Activated CD8-positive, alpha-beta T cell treated with anti-CD3 and anti-CD28 coated beads for 36 hours (primary cell): ENCODE measurements around the gene PHKB. TPM values are rescaled to one million over a fixed set of nuclear protein-coding genes. Genes with fewer than 3 reads are reported as not detected.

ENCODE experiments used
- ATAC-seq: fragments of 200-7000 bp; cut with Tn5 transposase; one replicate; pipeline ENCODE4 v1.10.0; 2021; ENCODE audit warnings: mild to moderate bottlenecking, moderate library complexity
- CTCF ChIA-PET: fragments of 350-600 bp; sonication (Branson Sonifier 250); formaldehyde crosslinking; loops from one replicate; lab custom pipeline; 2021; ENCODE audit warnings: antibody characterized with exemption; lab: Charles Lee
- POLR2A ChIA-PET: fragments of 350-600 bp; sonication (Branson Sonifier 250); formaldehyde crosslinking; loops from one replicate; lab custom pipeline; 2021; ENCODE audit warnings: antibody characterized with exemption; lab: Charles Lee
- DNase-seq: peaks from one replicate; pipeline ENCODE4 v3.0.0-alpha.2; 2020
- H3K27ac Mint-ChIP-seq: one replicate; pipeline ENCODE4 v1.8.0; 2021; ENCODE audit warnings: mild to moderate bottlenecking, mixed read lengths
- H3K27me3 Mint-ChIP-seq: one replicate; pipeline ENCODE4 v1.8.0; 2021; ENCODE audit warnings: mixed read lengths
- H3K36me3 Mint-ChIP-seq: one replicate; pipeline ENCODE4 v1.8.0; 2021; ENCODE audit warnings: low read depth, mixed read lengths
- H3K4me1 Mint-ChIP-seq: one replicate; pipeline ENCODE4 v1.8.0; 2021; ENCODE audit warnings: low read depth, mixed read lengths
- H3K4me3 Mint-ChIP-seq: one replicate; pipeline ENCODE4 v1.8.0; 2021; ENCODE audit warnings: mild to moderate bottlenecking, moderate library complexity, mixed read lengths
- H3K9me3 Mint-ChIP-seq: one replicate; pipeline ENCODE4 v1.8.0; 2021; ENCODE audit warnings: mixed read lengths
- intact Hi-C: fragments of 100-400 bp; cut with micrococcal nuclease; formaldehyde crosslinking; loops from one replicate; pipeline ENCODE4 v1.10.0; 2022
- total RNA-seq, 2 experiments: library from RNA; stranded (reverse); gene quantifications; one replicate each; pipeline ENCODE4 v1.2.3, GENCODE V29; 2021
- TF ChIP-seq, protein P1 (sequence below): fragments of 200-600 bp; IDR thresholded peaks from one replicate; pipeline ENCODE4 v1.8.0; 2022; ENCODE audit warnings: antibody characterized with exemption, mild to moderate bottlenecking

PHKB gene
- total RNA-seq, 2 experiments from 2014 or later: 20.2 to 23.1 TPM

DNA sequence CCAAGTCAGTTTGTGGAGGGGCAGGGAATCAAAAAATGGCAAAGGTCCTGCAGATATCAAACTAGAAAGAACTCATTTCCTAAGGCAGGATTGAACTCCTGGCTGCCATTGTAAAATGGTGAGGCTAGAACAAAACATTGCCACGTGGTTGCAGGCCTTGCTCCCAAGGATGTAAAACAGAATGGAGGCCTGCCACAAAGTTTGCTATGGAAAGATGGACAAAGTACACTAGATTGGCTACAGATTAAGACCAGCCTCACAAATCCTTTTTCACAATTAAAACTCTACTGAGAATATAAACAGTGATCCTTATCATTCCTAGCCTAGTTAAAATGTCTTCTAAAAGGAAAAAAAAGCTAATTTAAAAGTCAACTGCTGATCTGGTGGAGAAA lies 30.9 kb downstream of the PHKB start:
- no peaks in the 10 kb centered on the region for H3K27me3 Mint-ChIP-seq
- H3K9me3 Mint-ChIP-seq: peaks cover 22% of the 10 kb centered on the region
- TF ChIP-seq, protein P1, sequence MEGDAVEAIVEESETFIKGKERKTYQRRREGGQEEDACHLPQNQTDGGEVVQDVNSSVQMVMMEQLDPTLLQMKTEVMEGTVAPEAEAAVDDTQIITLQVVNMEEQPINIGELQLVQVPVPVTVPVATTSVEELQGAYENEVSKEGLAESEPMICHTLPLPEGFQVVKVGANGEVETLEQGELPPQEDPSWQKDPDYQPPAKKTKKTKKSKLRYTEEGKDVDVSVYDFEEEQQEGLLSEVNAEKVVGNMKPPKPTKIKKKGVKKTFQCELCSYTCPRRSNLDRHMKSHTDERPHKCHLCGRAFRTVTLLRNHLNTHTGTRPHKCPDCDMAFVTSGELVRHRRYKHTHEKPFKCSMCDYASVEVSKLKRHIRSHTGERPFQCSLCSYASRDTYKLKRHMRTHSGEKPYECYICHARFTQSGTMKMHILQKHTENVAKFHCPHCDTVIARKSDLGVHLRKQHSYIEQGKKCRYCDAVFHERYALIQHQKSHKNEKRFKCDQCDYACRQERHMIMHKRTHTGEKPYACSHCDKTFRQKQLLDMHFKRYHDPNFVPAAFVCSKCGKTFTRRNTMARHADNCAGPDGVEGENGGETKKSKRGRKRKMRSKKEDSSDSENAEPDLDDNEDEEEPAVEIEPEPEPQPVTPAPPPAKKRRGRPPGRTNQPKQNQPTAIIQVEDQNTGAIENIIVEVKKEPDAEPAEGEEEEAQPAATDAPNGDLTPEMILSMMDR: no peak
- CTCF ChIA-PET: no interaction called here
- peaks cover 35% of the 10 kb centered on the region for H3K36me3 Mint-ChIP-seq
- intact Hi-C loops: no loop called here
- no peak for ATAC-seq
- H3K4me1 Mint-ChIP-seq: peaks cover 32% of the 10 kb centered on the region
- DNase-seq: no peak
- POLR2A ChIA-PET: interaction anchor here (0.7 kb wide), 1 partner anchor 29 kb away, joined by 3 read pairs; no protein-coding TSS in a partner anchor
- peak overlapping the region; percentile 52 for H3K27ac Mint-ChIP-seq
- H3K4me3 Mint-ChIP-seq: peak overlapping the region; percentile 45

DNA sequence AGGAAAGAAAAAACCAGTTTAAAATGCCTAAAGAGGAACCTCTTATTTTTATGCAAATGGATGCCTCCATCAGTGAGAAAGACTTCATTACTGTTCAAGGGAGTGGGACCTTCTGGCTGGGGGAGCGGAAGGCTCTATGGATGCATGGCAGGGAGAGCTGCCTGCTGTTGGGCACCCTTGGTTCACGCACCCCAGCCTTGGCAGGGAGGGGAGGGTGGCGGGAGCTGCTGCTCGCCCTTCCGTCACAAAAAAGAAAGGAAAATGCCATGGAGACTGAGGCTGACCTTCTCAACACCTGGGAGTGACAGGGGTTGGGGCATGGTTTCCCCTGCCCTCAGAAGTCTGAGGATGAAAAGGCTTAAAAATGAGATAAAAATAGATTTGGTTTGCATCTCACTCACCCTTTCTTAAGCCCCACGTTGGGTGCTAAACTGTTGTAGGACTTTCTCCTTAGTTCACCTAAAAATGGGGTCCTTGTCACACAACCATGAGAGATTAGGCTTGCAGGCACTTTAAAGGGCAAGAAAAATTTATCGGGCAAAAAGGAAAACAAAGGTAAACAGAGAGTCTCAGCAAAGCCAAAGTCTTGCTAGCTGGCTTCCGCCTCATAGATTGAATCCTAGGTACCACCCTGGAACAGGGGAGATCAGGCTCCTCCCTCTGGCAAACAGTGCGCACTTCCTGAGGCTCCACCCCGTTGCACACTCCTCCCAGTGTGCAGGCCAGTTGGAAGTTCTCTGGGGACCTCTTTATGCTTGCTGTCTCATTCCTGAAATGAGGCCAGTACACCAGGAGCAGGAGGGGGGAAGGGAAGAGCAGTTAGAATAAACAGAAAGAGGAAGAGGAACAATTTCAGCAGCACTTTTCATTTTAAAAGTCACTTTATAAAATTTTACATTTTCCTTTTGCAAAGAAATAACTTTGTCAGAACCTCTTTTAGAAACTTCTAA lies 31.6 kb downstream of the PHKB start:
- CTCF ChIA-PET: interaction anchor here (1.2 to 1.7 kb wide), 2 partner anchors 349 to 351 kb away, joined by 3 to 4 read pairs; partner anchors contain the start of gene NETO2
- peaks cover 22% of the 10 kb centered on the region for H3K9me3 Mint-ChIP-seq
- intact Hi-C loops: no loop called here
- DNase-seq: peak; percentile 28
- peak overlapping the region; percentile 45 for H3K4me3 Mint-ChIP-seq
- H3K27me3 Mint-ChIP-seq: no peaks in the 10 kb centered on the region
- ATAC-seq: peak; percentile 85
- POLR2A ChIA-PET: interaction anchor here (0.6 kb wide), 1 partner anchor 37 kb away, joined by 3 read pairs; no protein-coding TSS in a partner anchor
- TF ChIP-seq, protein P1: no peak
- H3K27ac Mint-ChIP-seq: peak overlapping the region; percentile 90
- H3K4me1 Mint-ChIP-seq: peaks cover 32% of the 10 kb centered on the region
- H3K36me3 Mint-ChIP-seq: peaks cover 31% of the 10 kb centered on the region

DNA sequence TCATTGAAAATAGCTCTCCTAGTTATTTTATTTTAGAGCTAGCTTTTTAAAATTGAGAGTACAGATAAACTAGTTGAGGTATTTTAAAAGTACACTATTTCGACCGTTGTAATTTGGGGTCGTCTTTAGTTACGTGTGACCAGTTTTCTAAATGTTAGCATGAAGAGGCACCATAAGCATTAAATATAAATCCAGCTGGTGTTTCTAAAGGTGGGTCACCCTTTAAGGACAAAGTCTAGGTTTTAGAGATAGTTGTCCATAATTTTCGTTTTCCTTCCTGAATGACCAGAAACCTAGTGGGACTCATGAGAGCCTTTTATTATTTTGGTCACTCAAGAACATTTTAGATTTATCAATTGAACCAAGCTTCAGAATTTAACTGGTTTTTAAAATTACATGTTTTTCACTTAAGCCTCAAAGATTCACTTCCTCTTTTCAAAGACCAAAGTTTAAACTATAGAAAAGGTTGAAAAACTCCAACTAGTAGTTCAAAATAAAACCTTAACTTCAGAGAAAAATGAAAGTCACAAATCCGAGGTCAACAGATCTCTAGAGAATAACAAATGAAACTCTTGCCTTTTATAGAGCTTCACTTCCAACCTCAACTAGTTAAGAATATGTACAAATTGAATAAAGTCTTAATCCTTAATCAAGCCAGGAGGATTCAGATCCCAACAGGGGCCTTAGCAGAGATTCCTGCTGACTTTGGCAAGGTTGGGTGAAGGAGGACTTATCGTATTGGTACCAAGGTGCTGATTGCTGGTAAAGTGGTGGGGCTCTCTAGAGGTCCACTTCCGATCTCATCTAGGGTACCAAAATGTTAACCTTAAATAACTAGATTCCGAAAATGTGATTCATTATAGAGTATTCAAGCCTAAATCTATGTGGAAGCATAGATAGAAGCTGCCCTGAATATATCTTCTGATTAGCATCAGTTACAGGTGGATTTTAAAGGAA lies 32.5 kb downstream of the PHKB start:
- ChIA-PET CTCF (interaction anchor here (1.2 to 1.7 kb wide), 2 partner anchors 350 to 352 kb away, joined by 3 to 4 read pairs; partner anchors contain the start of gene NETO2), POLR2A (no interaction called here)
- no peak for DNase-seq
- Mint-ChIP-seq H3K36me3 (peaks cover 29% of the 10 kb centered on the region), H3K4me1 (peaks cover 32% of the 10 kb centered on the region), H3K27me3 (no peaks in the 10 kb centered on the region), H3K27ac (peak overlapping the region; percentile 72), H3K9me3 (peaks cover 19% of the 10 kb centered on the region), H3K4me3 (no peak overlapping the region)
- no peak for ATAC-seq
- TF ChIP-seq, protein P1: no peak
- intact Hi-C loops: no loop called here

DNA sequence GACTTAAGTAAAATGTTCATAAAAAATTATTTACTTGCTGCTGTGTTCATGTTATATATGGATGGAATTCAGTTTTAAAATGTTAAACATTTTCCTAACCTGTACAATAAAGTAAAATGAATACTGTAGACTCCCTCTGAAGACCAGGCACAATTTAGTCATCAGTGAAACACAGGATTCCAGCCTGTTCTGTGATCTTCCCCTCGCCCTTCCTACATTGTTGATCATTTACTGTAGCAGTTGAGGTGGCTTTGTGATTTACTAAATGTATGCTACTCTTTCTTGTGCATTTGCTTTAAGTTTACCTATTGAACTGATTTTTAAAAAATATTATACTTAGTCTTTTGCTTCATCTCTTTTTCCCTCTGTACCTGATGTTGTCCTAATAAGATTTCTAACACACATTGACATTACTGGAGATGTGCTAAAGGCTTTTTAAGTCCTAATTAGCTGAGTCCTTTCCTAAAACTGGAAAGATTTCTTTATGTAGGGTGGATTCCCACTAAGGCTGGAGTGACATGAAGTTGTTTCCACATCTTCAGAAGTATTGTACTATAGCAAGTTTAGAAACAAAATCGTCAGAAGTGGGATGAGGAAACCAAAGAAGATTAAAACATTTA lies 38.1 kb downstream of the PHKB start:
- Mint-ChIP-seq H3K4me3 (no peak overlapping the region), H3K27ac (no peak overlapping the region), H3K9me3 (no peaks in the 10 kb centered on the region), H3K4me1 (peaks cover 5% of the 10 kb centered on the region), H3K27me3 (no peaks in the 10 kb centered on the region), H3K36me3 (peaks cover 28% of the 10 kb centered on the region)
- DNase-seq (no peak), ATAC-seq (no peak)
- intact Hi-C loops: no loop called here
- TF ChIP-seq, protein P1: no peak
- ChIA-PET POLR2A (no interaction called here), CTCF (no interaction called here)
